GM18507 (cell line): ENCODE measurements around the gene LINC00632.

Experiments
- DNase-seq: peaks from one replicate; pipeline ENCODE4 v3.0.0; 2011; ENCODE audit warnings: low read depth; ENCODE audit not compliant: insufficient read length; ENCODE audit errors: extremely low spot score
- FAIRE-seq: peaks from 2 replicates; lab custom pipeline; 2011; peaks lifted over from hg19 to GRCh38; lab: Jason Lieb, UNC

LINC00632 gene

DNA sequence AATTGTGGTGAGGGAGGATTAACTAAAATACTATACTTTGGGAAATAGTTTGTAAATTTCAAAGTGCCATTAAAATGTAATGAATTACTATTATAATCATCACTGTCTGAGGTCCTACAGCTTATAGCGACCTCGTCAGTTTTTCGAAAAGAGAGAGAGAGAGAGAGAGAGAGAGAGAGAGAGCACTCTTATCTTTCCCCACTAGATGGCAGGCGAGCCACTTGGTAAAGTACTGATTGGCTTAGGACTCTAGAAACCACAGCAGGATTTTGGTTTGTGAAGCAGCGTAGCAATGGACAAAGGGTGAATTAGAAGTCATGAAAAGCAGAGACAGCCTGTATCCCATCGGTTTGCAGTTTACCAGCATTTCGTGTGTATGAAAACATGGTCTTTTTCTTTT, 52.5 kb downstream of the LINC00632 start:
- FAIRE-seq, result no peak
- DNase-seq, result no peak

DNA sequence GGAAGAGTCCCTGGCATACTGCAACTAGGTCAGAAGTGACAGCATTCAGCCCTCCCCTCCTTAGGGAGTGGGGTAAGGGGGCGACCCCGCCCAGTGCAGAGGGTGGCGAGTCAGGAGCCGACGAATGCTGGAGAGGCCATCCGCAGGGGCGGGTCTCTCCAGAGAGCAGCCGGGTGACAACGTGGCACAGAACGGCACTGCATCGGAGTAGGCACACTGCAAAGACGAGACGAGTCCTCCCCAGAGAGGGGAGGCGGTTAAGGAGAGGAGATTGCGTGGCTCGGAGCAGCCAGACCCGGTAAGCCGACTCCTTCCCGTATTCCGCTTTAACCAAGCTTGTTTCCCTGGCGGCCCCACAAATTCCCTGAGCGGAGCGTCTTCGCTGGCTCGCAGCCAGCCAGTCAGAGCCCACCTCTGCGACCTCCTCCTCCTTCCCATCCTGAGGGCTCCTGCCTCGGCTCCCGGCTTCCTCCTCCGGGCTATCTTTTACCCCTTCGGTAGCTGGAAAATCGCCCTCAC, 54.9 kb downstream of the LINC00632 start:
- DNase-seq (no peak), FAIRE-seq (no peak)

GRCh38 chrX:140765043-140765784, 55.7 kb downstream of the LINC00632 start:
- FAIRE-seq (no peak), DNase-seq (no peak)

DNA sequence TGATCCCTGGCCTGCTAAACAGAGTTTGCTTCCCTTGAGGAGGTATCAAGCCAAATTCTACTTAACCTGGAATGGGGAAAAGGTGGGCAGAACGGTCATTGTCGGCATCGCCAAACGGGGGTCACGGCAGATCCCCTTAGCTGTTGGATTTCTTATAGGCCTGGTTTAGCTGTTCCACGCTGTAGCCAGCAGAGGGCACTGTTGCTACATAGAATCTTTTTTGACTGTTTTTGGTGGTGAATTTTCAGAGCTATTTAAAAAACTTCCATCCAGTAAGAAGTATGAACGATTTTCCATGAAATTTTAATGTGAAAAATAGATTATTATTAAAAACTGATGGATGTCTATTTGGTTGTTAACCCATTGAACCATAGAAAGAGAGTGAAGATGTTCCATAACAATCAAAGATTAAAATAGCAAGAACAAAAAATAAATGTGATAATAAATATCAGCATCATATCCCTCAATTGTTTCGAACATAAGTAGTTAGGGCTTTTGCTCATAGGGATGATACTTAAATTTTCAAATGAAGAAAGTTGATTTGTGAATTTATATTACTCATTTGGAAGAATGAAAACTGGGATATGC, 56.6 kb downstream of the LINC00632 start:
- DNase-seq (no peak), FAIRE-seq (peak; percentile 60)

DNA sequence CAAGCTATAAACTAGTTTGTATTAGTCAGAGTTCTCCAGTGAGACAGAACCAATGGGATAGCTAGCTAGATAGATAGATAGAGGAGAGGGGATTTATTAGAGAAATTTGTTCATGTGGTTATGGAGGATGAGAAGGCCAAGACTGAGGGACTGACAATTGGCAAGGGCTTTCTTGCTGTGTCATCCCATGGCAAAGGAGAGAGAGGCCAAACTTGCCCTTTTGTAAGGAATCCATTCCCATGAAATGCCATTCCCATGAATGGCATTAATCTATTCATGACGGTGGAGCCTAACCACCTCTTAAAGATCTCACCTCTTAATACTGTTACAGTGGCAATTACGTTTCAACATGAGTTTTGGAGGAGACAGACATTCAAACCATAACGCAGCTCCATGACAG, 58.1 kb downstream of the LINC00632 start:
- FAIRE-seq (no peak), DNase-seq (no peak)

- DNase-seq (no peak), FAIRE-seq (no peak)
Measured at GRCh38 chrX:140775211-140775610, 65.7 kb downstream of the LINC00632 start.

GRCh38 chrX:140776320-140776719, 66.8 kb downstream of the LINC00632 start:
- DNase-seq, result no peak
- FAIRE-seq, result no peak

DNA sequence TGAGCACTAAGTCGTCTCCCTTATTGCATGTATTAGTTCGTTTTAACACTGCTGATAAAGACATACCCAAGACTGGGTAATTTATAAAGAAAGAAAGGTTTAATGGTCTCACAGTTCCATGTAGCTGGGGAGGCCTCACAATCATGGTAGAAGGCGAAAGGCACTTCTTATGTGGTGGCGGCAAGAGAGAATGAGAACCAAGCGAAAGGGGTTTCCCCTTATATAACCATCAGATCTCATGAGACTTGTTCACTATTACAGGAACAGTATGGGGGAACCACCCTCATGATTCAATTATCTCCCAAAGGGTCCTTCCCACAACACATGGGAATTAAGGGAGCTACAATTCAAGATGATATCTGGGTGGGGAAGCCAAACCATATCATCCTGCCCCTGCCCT, 85.1 kb downstream of the LINC00632 start:
- DNase-seq, result no peak
- no peak for FAIRE-seq

- DNase-seq (no peak), FAIRE-seq (no peak)
Measured at GRCh38 chrX:140799216-140799615, 89.7 kb downstream of the LINC00632 start.

DNA sequence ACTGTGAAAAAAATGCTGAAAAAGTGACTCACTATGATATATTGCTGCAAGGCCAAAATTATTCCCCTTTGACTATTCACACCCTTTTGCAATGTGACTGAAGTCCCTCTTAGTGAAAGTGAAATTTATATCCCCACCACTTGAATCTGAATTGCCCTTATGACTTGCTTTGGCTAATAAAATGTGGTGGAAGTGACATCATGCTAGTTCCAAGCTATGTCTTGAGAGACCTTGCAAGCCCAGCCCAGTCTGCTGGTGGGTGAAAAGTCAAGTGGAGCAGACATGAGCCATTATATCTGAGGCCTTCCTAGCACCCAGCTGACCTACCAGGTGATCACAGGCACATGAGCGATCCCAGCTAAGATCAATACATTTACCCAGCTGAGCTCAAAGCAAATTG, 94.7 kb downstream of the LINC00632 start:
- DNase-seq (no peak), FAIRE-seq (no peak)

GRCh38 chrX:140815868-140816267, 106.3 kb downstream of the LINC00632 start:
- no peak for DNase-seq

DNA sequence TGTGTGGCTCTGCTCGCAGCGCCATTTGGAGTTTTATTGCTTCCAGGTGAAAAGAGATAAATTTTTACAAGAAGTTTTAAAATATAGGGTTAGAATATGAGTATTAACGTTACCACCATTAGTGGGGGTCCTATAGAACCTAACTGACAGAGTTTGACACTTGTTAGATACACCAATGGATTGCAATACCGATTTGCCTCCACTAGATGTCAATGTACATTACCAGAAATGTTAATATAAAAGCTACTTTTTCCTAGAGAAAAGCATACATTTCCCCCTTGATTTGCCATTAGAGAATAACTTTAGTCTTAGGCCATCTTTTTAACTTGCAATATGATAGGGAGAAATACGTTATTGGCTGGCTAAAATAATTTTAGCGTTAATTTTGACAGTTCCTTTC, 108.4 kb downstream of the LINC00632 start:
- no peak for DNase-seq
- no peak for FAIRE-seq

More at GRCh38 chrX:140815868-140816267, 106.3 kb downstream of the LINC00632 start:
- FAIRE-seq, result no peak

- FAIRE-seq, result no peak
- no peak for DNase-seq
Measured at GRCh38 chrX:140821280-140821679, 111.7 kb downstream of the LINC00632 start.

DNA sequence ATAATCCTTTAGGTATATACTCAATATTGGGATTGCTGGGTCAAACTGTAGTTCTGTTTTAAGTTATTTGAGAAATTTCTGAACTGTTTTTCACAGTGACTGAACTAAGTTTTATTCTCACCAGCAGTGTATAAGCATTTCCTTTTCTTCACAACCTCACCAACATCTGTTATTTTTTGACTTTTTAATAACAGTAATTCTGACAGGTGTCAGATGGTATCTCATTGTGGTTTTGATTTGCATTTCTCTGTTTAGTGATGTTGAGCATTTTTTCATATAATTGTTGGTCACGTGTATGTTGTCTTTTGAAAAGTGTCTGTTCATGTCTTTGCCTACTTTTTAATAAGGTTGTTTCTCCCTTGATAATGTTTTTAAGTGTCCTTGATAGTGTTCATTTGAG, 112.6 kb downstream of the LINC00632 start:
- no peak for FAIRE-seq

DNA sequence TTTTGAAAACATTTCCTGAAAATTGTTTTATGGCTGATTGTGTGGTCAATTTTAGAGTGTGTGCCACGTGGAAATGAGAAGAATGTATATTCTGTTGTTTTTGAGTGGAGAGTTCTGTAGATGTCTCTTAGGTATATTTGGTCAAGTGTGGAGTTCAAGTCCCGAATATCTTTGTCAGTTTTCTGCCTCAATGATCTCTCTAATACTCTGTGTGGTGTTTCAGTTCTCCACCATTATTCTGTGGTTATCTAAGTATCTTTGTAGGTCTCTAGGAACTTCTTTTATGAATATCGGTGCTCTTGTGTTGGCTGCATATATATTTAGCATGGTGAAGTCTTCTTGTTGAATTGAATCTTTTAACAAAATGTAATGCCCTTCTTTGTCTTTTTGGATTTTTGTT, 113.3 kb downstream of the LINC00632 start:
- FAIRE-seq (no peak), DNase-seq (no peak)

More for the DNA sequence above, 112.6 kb downstream of the LINC00632 start:
- DNase-seq, result no peak

DNA sequence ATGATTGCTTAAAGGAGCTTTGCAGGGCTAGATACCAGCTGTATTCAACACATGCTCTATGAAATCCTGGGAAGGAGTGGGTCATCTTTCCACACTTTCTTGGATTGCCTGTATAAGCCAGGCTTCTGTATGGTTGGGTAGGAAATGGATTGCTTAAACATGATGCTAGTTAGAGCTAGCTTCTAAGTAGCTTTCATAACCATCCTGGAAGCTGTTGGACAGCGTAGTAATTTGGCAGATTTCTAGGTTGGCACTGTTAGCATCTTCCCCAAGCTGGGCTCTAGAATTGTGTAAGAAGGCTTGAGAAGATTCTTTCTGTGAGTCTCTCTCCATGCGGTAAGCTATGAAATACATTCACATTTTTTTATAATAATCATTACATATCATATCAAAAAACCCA, 127.3 kb downstream of the LINC00632 start:
- FAIRE-seq (no peak), DNase-seq (no peak)
